ENCODE results near the gene ZDHHC21. TPM values are rescaled to one million over a fixed set of nuclear protein-coding genes. Genes with fewer than 3 reads are reported as not detected.

ZDHHC21 gene
- polyA plus RNA-seq, 1 experiment: 3.2 TPM

GRCh38 chr9:14723301-14723700 lies 30.1 kb upstream of the ZDHHC21 start:
- DNase-seq (ENCODE audit: low read depth): no peak
- CTCF ChIA-PET: no interaction called here

GRCh38 chr9:14722391-14723035 lies 29.3 kb upstream of the ZDHHC21 start, which contains the start of gene CER1:
Gene CER1, minus strand, starts transcription at chr9:14722733. Its CDS starts 61 bp downstream, at chr9:14722672.
- H3K36me3 ChIP-seq (ENCODE audit: control insufficient read depth, insufficient read depth, low read length): no peaks in the 10 kb centered on the region
- no peak for TF ChIP-seq CTCF (IDR thresholded peaks at IDR 0.05; ENCODE audit: insufficient read depth, low read depth, low read length)
- DNase-seq (ENCODE audit: low read depth): no peak
- no peaks in the 10 kb centered on the region for H3K27me3 ChIP-seq (ENCODE audit: control insufficient read depth, insufficient read depth, low read length)
- H3K4me3 ChIP-seq (ENCODE audit: low read depth, low read length): no peak within 1 kb of the TSS
- CTCF ChIA-PET: no interaction called here
- POLR2A ChIA-PET: no interaction called here

More at GRCh38 chr9:14723301-14723700, 30.1 kb upstream of the ZDHHC21 start:
- Histone ChIP-seq H3K27me3 (ENCODE audit: control insufficient read depth, insufficient read depth, low read length) (no peaks in the 10 kb centered on the region), H3K36me3 (ENCODE audit: control insufficient read depth, insufficient read depth, low read length) (no peaks in the 10 kb centered on the region), H3K4me3 (ENCODE audit: low read depth, low read length) (no peak overlapping the region)
- no peak for TF ChIP-seq CTCF (IDR thresholded peaks at IDR 0.05; ENCODE audit: insufficient read depth, low read depth, low read length)
- POLR2A ChIA-PET: no interaction called here

GRCh38 chr9:14719231-14719923 lies 26.1 kb upstream of the ZDHHC21 start:
- H3K36me3 ChIP-seq (ENCODE audit: control insufficient read depth, insufficient read depth, low read length): no peaks in the 10 kb centered on the region
- POLR2A ChIA-PET: no interaction called here
- no peak for DNase-seq (ENCODE audit: low read depth)
- CTCF ChIA-PET: no interaction called here
- no peak overlapping the region for H3K4me3 ChIP-seq (ENCODE audit: low read depth, low read length)
- no peak for TF ChIP-seq CTCF (IDR thresholded peaks at IDR 0.05; ENCODE audit: insufficient read depth, low read depth, low read length)
- no peaks in the 10 kb centered on the region for H3K27me3 ChIP-seq (ENCODE audit: control insufficient read depth, insufficient read depth, low read length)

GRCh38 chr9:14715102-14715501 lies 21.9 kb upstream of the ZDHHC21 start:
- no peaks in the 10 kb centered on the region for H3K27me3 ChIP-seq (ENCODE audit: control insufficient read depth, insufficient read depth, low read length)
- no peak for TF ChIP-seq CTCF (IDR thresholded peaks at IDR 0.05; ENCODE audit: insufficient read depth, low read depth, low read length)
- DNase-seq (ENCODE audit: low read depth): no peak
- CTCF ChIA-PET: interaction anchor here (0.7 kb wide), 1 partner anchor 15 kb away, joined by 3 read pairs; no protein-coding TSS in a partner anchor
- POLR2A ChIA-PET: no interaction called here
- no peaks in the 10 kb centered on the region for H3K36me3 ChIP-seq (ENCODE audit: control insufficient read depth, insufficient read depth, low read length)
- no peak overlapping the region for H3K4me3 ChIP-seq (ENCODE audit: low read depth, low read length)

- no peak for DNase-seq (ENCODE audit: low read depth)
- no peaks in the 10 kb centered on the region for H3K36me3 ChIP-seq (ENCODE audit: control insufficient read depth, insufficient read depth, low read length)
- H3K27me3 ChIP-seq (ENCODE audit: control insufficient read depth, insufficient read depth, low read length): no peaks in the 10 kb centered on the region
- ChIA-PET CTCF (interaction anchor here (1.2 kb wide), 1 partner anchor 20 kb away, joined by 3 read pairs; the partner anchor contains the start of gene ZDHHC21), POLR2A (no interaction called here)
- H3K4me3 ChIP-seq (ENCODE audit: low read depth, low read length): no peak overlapping the region
- TF ChIP-seq CTCF (IDR thresholded peaks at IDR 0.05; ENCODE audit: insufficient read depth, low read depth, low read length): no peak
Observed at GRCh38 chr9:14713187-14713767, 20.0 kb upstream of the ZDHHC21 start.
